NCI-H128 (cell line): ENCODE data around the gene UQCR11.
A peak's percentile ranks its signal among the peaks of the same experiment; 100 is the strongest.
"Not testable (repeated sequence)": the region's sequence is repeated elsewhere in the genome, so short reads cannot be mapped to it uniquely, and the experiment has no call there.

Source experiments
- DNase-seq: peaks from one replicate; lab custom pipeline; 2025; ENCODE audit not compliant: unreplicated experiment; lab: John Stamatoyannopoulos, UW

UQCR11 gene

GRCh38 chr19:1605236-1606137, at the start of gene UQCR11:
TSS of gene UQCR11 (minus strand) at chr19:1605462. CDS start at chr19:1605409, 53 bp downstream.
- peak; percentile 92 for DNase-seq

- DNase-seq = no peak
These were observed 49.0 kb upstream of the UQCR11 start for GRCh38 chr19:1654178-1654792.

- no peak for DNase-seq
These were observed 48.0 kb upstream of the UQCR11 start for GRCh38 chr19:1653300-1653628.

GRCh38 chr19:1652471-1653299, 47.4 kb upstream of the UQCR11 start, which contains the start of gene TCF3:
TSS of gene TCF3 (minus strand) at chr19:1652615. CDS start at chr19:1650248, 2,367 bp downstream.
- peak; percentile 98 for DNase-seq

- no peak for DNase-seq
These were observed 46.5 kb upstream of the UQCR11 start for GRCh38 chr19:1651568-1652291.

GRCh38 chr19:1650650-1651567, 45.6 kb upstream of the UQCR11 start:
- no peak for DNase-seq

GRCh38 chr19:1649706-1650649, 44.7 kb upstream of the UQCR11 start:
- no peak for DNase-seq

GRCh38 chr19:1648920-1649541, 43.8 kb upstream of the UQCR11 start:
- no peak for DNase-seq

GRCh38 chr19:1648459-1648849, 43.2 kb upstream of the UQCR11 start:
- no peak for DNase-seq

GRCh38 chr19:1647501-1648458, 42.5 kb upstream of the UQCR11 start:
- no peak for DNase-seq

GRCh38 chr19:1646659-1647453, 41.6 kb upstream of the UQCR11 start:
- no peak for DNase-seq

GRCh38 chr19:1646149-1646548, 40.9 kb upstream of the UQCR11 start:
- no peak for DNase-seq

GRCh38 chr19:1645299-1645698, 40.0 kb upstream of the UQCR11 start:
- no peak for DNase-seq

GRCh38 chr19:1644070-1644469, 38.8 kb upstream of the UQCR11 start:
- no peak for DNase-seq

- DNase-seq = not testable (repeated sequence)
These were observed 35.7 kb upstream of the UQCR11 start for GRCh38 chr19:1640893-1641448.
